LNCAP (cell line): ENCODE measurements around the gene PRDM16.

Experiments
- TF ChIP-seq, protein P1 (sequence below): fragments of 450-650 bp; IDR thresholded peaks from 2 replicates; pipeline ENCODE4 v1.5.1; 2017; ENCODE audit warnings: mild to moderate bottlenecking

PRDM16 gene

DNA sequence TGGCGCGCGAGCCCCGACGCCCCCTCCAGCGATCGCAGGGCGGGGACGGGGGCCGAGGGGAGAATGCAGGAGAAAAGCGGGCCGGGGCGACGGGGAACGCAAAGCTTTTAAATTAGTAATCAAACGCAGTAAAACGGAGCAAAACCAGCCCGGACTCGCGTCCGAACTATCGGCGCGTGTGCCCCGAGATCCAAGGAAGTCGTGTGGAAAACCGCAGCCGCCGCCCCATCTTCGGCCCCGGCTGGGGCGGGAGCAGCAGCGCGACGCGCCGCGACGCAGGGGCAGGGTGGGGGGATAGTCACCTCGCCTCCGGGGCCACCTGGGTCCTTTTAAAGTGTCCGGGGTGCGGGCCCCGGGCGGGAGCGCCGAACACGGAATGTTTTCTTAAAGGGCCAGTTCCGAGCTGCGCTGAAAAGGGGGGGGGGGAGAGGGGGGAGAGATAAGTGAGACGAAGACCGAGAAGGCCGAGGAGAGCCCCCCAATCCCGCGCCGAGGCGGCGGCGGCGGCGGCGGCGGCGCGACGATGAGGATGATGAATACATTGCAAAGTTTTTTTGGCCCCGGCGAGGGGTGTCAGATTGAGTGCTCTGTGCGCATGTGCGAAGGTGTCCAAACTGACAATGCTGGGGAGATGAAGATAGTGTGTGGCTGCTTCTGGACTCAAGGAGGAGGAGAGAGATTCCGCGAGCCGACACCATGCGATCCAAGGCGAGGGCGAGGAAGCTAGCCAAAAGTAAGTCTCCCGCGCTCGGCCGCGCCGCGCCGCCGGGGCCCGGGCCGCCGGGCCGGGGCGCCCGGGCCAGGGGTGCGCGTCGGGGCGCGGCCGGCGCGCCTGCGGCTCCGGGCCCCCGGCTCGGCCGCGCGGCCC, at the start of gene PRDM16:
Gene PRDM16, plus strand, starts transcription at position 640 of the 868 bp plus-strand sequence. Its CDS starts 57 bp downstream, at position 697.
- TF ChIP-seq, protein P1, sequence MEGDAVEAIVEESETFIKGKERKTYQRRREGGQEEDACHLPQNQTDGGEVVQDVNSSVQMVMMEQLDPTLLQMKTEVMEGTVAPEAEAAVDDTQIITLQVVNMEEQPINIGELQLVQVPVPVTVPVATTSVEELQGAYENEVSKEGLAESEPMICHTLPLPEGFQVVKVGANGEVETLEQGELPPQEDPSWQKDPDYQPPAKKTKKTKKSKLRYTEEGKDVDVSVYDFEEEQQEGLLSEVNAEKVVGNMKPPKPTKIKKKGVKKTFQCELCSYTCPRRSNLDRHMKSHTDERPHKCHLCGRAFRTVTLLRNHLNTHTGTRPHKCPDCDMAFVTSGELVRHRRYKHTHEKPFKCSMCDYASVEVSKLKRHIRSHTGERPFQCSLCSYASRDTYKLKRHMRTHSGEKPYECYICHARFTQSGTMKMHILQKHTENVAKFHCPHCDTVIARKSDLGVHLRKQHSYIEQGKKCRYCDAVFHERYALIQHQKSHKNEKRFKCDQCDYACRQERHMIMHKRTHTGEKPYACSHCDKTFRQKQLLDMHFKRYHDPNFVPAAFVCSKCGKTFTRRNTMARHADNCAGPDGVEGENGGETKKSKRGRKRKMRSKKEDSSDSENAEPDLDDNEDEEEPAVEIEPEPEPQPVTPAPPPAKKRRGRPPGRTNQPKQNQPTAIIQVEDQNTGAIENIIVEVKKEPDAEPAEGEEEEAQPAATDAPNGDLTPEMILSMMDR = no peak

DNA sequence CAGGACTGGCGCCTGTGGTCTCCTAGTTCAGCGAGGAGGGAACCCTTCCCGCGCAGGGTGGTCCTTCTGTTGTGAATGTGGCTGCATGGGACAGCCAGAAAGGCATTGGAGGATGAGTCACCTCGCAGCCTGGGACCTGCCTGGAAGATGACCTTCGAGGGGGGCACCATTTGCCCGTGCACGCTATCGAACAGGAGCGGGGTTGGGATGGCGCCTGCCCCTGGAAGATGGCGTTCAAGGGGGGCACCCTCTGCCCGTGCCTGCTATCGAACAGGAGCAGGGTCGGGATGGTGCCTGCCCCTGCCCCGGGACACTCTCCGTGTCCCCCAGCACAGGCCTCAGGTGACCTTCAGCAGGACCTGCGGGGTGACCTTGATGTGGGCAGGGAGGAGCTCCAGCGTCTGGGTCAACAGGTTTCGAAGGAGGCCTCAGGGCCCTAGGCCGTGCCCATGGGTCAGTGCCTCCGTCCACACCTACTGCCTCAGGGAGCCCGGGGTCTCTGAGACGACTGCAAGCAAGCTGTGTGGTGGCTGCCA, 49.4 kb upstream of the PRDM16 start:
- TF ChIP-seq, protein P1 = no peak

DNA sequence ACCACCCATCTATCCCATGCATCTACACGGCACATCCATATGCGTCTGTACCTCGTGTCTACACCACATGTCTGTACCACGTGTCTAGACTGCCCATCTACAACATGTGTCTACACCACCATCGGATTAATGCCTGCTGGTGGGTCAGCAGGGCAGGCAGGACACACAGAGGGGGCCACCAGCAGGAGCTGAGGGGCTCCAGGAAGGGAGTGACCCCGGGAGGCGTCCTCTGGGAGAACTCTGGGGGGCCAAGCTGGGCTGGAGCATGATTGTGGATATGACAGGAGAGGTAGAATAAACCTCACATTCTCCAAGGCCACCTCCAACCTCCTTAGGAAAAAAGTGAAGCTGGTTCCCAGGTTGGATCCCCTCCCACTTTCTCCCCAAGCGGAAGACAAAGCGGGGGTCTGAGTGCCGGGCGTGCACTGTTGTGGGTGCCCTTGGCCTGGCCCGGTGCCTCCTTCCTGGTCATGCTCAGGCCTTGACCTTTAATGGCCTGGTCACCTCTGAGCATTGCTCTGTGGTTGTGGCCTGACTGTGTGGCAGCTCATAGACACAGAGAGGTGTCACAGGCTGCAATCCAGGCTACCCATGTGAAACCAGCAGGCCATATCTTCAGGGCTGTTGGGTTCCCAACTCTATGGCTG, 48.6 kb upstream of the PRDM16 start:
- TF ChIP-seq, protein P1 = no peak

DNA sequence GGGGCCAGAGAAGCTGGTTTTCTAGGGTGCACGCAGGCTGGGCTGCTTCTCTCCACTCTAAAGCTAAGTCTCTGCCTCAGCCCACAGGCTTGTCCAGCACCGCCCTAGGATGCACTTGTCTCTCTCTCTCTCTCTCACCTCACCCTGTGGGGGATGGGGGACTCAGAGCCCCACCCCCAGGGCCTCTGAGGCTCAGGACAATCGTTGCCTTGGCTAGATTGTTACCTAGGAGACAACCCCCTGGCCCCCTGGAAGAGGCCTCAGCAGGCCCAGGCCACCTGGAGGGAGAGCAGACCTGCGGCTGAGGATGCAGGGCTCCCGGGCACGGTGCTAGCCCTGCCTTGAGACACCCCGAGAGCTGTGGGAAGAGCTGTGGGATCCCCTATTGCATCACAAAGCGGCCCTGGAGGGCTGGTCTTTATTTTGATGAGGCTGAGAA, 47.8 kb upstream of the PRDM16 start, which contains the start of gene ACTRT2:
Gene ACTRT2, plus strand, starts transcription at position 235 of the 439 bp plus-strand sequence. CDS start 220 bp downstream, outside the sequence.
- TF ChIP-seq, protein P1 = no peak

DNA sequence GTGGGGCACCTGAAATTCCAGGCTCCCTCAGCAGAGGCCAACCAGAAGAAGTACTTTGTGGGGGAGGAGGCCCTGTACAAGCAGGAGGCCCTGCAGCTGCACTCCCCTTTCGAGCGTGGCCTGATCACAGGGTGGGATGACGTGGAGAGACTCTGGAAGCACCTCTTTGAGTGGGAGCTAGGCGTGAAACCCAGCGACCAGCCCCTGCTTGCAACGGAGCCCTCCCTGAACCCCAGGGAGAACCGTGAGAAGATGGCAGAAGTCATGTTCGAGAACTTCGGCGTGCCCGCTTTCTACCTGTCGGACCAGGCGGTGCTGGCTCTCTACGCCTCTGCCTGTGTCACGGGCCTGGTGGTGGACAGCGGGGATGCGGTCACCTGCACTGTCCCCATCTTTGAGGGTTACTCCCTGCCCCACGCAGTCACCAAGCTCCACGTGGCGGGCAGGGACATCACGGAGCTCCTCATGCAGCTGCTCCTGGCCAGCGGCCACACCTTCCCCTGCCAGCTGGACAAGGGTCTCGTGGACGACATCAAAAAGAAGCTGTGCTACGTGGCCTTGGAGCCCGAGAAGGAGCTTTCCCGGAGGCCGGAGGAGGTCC, 47.1 kb upstream of the PRDM16 start:
- TF ChIP-seq, protein P1 = no peak

DNA sequence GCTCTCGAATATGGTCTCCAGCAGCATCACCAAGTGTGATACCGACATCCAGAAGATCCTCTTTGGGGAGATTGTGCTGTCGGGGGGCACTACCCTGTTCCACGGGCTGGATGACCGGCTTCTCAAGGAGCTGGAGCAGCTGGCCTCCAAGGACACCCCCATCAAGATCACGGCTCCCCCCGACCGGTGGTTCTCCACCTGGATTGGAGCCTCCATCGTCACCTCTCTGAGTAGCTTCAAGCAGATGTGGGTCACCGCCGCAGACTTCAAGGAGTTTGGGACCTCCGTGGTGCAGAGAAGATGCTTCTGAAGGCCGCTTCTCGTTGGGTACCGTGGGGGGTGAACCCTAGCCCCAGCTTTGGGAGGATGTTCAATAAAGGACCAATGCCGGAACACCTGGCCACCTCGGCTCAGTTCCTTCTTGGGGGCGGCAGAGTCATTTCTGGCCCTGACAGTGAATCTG, 46.5 kb upstream of the PRDM16 start:
- TF ChIP-seq, protein P1 = no peak

DNA sequence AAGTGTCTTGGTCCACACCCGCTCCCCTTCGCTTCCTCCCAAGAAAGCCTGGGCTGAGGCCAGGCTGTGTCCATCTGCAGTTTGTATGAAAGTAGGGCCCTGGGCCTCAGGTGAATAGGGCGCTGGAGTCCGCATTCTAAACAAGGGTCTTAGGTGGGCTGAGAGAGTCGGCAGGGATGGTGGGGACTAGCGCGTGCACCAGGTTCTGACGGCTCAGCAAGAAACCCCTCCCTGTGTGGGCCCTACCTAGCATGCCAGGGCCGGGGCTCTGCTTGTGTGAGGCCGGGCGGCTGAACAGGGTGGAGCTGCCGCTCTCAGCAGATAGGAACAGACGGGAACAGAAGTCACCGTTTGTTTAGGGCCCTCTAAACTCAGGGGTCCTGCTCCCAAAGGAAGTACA, 46.0 kb upstream of the PRDM16 start:
- TF ChIP-seq, protein P1 = no peak
